DMS 273 treated with DMSO at 0.1 percent for 48 hours (cell line): ENCODE results near the gene PPARA.

Experiments
- DNase-seq: peaks from one replicate; lab custom pipeline; 2025; lab: John Stamatoyannopoulos, UW

Gene PPARA

DNA sequence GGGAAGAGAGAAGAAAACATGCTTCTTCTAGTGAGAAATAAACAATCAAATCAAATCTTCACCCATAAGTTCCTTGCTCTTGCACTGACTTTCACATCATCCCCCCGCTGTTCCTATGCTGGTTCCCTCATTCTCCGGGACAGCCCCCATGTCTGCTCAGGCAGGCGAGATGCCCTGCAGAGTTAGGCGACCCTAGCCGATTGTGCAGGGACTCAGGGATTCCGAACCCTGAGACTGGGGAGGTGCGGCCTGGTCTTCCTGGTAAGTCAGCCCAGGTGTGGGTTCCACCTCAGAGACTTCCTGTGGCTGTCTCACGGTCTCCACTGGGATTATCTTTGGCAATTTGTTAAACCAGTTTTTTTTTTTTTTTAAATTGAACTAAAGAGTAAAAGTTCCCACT lies 124.1 kb downstream of the PPARA start:
- DNase-seq: no peak

DNA sequence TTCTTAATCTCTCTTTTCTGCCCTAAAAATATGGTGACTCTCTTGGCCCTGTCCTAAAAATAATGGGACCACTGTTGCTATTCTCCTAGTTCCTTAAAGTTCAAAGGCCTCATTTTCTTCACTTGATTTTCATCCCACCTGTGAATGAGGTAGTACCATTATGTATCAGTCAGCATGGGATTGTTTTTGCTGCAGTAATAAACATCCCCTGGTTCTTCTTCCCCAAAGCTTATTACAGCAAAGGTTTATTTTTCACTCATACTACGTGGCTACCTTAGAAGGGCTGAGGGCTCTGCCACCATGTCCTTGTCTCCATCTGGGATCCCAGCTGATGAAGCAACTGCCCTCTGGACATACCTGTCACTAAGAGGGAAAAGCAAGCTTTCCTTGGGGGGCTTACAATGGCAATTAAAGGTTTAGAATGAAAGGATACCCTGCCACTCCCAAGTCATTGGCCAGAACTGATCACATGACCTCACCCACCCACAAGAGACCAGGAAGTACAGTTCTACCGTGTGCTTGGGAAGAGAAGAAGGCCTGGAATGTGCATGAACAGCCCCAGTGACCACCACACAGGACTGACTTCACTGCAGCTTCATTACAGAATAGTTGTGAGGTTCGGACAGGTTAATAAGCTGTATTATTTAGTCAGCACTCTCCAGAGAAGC lies 125.3 kb downstream of the PPARA start:
- no peak for DNase-seq

GRCh38 chr22:46276563-46276962 lies 126.2 kb downstream of the PPARA start:
- no peak for DNase-seq

DNA sequence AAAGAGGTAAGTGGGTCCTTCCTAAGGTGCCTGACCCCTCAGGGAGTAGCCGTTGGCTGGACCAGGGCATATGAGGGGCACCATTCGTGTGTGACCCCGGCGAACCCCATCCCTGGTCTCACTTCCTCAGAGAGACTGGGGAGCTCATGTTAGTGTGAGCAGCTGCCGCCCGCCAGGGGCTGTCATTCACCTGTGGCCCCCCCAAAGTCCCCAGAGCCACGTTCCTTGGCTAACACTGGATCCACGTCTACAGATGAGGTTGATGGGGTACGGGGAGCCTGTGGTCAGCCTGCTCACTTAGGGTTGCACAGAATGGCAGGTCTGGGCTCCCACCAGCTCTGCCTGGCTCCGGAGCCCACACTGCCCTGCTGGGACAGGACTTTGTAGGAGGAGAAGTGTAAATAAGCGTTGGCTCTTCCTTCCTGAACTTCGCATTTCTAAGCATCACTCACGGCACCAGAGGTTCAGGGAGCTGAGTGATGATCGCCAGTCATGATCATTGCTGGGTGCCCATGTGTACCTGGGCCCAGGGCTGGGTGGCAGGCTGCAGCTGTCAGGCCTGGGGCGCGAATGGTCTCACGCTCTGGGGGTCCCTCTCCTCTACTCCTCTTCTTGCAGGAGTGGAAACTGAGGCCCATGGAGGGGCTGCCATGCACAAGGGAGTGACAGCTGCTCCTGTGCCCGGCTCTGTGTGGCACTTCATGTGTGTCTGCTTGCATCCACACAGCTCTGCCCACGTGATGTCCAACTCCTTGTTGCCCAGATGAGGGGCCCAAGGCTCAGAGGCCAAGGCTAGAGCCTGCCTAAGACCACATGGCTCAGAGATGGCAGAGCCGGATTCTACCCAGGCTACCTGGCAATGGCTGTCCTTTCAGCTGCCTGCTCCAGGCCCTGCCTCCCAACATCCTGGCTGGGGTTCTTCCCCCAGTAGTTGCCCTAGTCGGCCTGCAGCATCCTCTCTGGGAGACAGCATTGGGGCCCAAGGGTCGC lies 128.6 kb downstream of the PPARA start:
- DNase-seq: no peak

- DNase-seq: no peak
Observed at GRCh38 chr22:46280063-46280817, 129.9 kb downstream of the PPARA start.

DNA sequence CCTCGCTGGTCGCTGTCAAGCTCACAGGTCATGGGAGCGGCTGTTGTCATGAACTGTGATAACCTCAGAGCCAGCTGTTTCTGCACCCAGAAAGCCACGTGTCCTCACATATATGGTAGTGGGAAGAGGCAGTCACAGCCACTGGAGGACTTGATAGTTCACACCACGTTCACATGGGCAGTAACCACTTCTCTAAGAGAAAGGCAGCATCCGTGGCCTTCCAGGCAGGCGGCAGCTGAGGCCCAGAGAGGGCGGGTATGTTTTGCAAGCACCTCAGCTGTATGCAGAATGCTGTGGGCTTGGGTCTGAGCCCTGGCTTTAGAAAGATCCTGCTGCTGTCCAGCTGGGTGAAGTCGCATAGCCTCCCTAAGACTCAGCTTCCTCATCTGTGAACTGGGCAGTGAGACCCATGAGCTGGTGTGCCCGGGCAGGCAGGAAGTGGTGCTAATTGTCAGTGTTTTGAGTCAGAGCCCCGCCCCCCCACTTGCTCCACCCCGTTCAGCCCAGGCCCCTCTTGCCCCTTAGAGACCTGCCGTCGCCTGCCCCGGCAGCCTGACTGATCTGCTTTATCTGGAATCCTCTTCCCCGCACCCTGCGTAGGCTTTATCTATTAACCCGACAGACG lies 130.8 kb downstream of the PPARA start:
- no peak for DNase-seq

DNA sequence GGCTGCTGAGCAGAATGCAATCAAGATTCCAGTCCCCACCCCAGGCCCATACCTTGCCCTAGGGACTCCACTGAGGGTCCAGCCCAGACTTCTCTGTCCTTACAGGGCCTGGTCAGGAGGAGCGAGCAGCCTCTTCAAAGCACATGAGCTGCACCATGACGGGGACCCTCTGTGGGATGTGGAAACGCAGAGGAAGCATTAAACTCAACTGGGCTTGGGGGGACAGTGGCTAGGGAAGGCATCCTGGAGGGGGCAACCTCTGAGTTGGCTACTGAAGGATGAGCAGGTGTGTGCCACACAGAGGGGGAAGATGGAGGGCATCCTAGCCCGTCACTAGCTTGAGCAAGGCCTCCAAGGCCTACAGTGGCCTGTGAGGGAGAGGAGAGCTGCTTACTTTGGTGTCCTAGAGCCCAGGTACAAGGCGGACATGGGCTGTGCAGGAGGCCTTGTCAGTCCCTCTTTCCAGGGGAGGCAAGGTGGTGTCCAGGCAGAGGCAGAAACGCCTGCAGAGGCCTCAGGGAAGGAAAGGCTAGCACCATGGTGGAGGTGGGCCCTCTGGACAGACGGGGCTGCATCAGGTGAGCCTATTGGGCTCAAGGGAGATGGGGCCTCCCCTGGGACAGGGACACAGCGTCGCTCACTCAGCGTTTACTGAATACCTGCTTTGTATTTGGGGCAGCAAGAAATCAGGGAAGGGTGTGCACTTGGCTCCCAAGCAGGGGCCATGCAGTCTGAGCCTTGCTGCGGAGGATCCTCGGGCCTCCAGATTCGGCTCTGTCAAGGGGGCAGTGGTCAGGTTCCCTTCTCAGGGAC lies 131.7 kb downstream of the PPARA start:
- DNase-seq: no peak

GRCh38 chr22:46286006-46286405 lies 135.7 kb downstream of the PPARA start:
- no peak for DNase-seq

DNA sequence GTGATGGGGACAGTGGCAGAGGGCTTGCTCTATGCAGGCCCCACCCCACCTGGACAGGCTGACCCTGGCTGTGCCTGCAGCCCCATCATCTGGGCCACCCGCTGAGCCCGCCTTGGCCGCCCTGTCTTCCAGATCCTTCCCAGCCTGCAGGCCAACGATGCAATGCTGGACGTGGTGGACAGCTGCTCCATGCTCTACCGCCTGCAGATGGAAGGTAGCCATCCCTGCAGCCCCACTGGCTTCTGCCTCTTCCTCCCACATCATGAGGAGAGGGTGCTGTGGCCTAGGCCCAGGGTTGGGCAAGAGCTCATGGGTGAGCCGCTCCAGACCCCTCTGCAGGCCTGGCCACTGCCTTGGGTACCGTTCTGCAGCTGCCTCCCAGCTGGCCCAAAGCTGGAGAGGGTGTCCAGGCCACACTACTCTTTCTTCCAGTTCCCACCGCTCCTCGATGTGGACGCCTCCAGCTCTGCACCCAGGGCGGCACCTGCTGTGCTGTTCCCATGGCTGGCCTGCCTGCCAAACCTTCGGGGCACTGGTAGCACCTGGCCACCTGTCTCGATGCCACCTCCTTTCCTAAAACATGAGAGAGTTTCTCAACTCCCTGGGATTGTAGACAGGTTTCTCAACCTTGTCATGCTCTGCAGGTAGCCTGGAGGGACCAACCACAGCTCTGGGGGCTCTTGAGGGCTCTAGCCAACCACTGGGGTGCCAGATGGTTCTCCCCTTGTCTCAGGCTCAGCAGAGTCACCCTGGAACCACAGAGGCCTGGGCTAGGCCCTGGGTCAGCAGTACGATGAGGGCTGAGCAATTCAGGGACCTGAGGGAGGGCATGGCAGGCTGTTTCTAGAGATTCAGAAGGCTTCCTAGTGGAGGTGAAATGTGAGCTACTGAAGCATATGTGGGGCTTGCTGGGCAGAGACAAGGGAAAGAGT lies 136.9 kb downstream of the PPARA start:
- no peak for DNase-seq

GRCh38 chr22:46287873-46288751 lies 137.8 kb downstream of the PPARA start:
- no peak for DNase-seq

GRCh38 chr22:46288846-46289243 lies 138.5 kb downstream of the PPARA start:
- DNase-seq: no peak

DNA sequence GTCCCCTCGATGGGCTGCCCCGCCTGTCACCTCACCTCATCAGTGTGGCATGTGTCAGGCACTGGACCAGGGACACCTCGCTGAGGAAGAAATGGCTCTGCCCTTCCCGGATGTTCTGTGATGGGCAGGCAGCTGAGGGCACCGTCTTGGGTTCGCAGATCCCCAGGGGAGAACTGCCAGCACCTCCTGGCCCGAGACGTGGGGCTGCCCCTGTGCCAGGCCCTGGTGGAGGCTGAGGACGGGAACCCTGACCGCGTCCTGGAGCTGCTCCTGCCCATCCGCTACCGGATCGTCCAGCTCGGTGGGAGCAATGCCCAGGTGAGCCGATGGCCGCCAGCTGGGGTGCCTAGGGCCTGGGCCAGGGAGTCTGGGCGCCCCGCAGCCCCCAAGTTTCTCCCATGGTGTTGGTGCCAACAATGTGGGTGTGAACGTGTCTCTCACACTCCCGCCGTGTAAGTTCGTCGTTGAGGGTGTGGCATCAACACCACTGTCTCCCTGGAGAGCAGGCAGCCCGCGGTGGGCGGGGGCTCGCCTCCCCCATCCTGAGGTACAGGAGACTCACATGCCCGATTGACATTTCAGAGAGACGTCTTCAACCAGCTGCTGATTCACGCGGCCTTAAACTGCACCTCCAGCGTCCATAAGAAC lies 139.0 kb downstream of the PPARA start:
- DNase-seq: no peak

- no peak for DNase-seq
Observed at GRCh38 chr22:46290121-46290842, 140.0 kb downstream of the PPARA start.

GRCh38 chr22:46290843-46291785 lies 140.8 kb downstream of the PPARA start:
- DNase-seq: no peak

- no peak for DNase-seq
Observed at GRCh38 chr22:46292173-46292572, 141.8 kb downstream of the PPARA start.

- DNase-seq: no peak
Observed at GRCh38 chr22:46292732-46293131, 142.4 kb downstream of the PPARA start.
